Mesothelial cell of epicardium (in vitro differentiated cells): ENCODE measurements around the gene ANXA10. TPM values are rescaled to one million over a fixed set of nuclear protein-coding genes. Genes with fewer than 3 reads are reported as not detected.

Source experiments
- DNase-seq, 2 experiments: peaks; one replicate each; pipeline ENCODE4 v3.0.0; 2021; ENCODE audit warnings: low spot score in 2 of 2; ENCODE audit not compliant: unreplicated experiment in 2 of 2
- H3K27ac Mint-ChIP-seq: 2 replicates; pipeline ENCODE4 v1.8.0; 2021; ENCODE audit warnings: mixed read lengths
- H3K27me3 Mint-ChIP-seq: 2 replicates; pipeline ENCODE4 v1.8.0; 2021; ENCODE audit warnings: low read depth, mixed read lengths
- H3K36me3 Mint-ChIP-seq: 2 replicates; pipeline ENCODE4 v1.8.0; 2021; ENCODE audit warnings: mixed read lengths
- H3K4me1 Mint-ChIP-seq: 2 replicates; pipeline ENCODE4 v1.8.0; 2021; ENCODE audit warnings: mixed read lengths
- H3K4me3 Mint-ChIP-seq: 2 replicates; pipeline ENCODE4 v1.8.0; 2021; ENCODE audit warnings: mild to moderate bottlenecking, moderate library complexity, mixed read lengths
- H3K9me3 Mint-ChIP-seq: 2 replicates; pipeline ENCODE4 v1.8.0; 2021; ENCODE audit warnings: mixed read lengths
- total RNA-seq: library from RNA; stranded (reverse); gene quantifications from 3 replicates; pipeline ENCODE4 v1.2.1, GENCODE V29; 2021
- TF ChIP-seq, protein P1 (sequence below): fragments of 200-600 bp; sonication (generic); IDR thresholded peaks from one replicate; pipeline ENCODE4 v1.5.0; 2021; ENCODE audit warnings: antibody characterized with exemption; ENCODE audit not compliant: unreplicated experiment

ANXA10 gene
- total RNA-seq, 1 donor from 2014 or later = not detected

DNA sequence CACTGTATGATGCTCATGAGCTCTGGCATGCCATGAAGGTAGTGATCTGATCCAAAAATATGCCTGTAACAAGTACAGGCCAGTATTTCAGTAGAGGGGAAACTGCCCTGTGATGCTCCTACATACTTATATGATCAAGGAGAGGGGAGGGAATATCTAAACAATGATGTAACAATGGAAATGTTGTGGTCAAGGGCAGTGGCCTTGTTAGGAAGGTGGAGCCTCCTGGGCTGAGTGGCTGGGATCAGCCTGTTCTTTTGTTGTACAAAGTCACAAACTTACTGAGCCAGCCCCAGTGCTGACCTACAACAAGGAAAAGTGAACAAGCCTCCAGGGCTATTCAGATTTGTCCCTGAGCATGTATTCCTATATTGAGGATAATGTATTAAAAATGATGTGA lies 70.3 kb downstream of the ANXA10 start:
- DNase-seq = no peak

DNA sequence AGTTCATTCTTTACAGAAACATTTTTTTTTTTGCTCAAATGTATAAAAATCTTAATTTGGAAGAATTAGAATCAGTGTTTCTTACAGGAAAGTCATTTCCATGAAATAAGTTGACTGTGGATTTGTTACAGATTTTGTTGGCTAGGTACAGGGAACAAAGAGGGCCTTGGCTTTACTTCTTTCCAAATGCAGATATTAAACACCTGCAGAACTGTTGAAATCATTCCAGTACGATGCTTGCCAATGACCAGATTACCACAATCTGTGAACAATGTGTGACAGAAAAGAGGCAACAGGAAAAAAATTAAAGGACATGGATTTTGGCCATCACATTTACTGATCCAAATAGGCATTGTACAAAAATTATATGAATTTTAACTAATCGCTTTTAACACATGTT lies 70.8 kb downstream of the ANXA10 start:
- H3K4me3 Mint-ChIP-seq = no peak overlapping the region
- TF ChIP-seq, protein P1, sequence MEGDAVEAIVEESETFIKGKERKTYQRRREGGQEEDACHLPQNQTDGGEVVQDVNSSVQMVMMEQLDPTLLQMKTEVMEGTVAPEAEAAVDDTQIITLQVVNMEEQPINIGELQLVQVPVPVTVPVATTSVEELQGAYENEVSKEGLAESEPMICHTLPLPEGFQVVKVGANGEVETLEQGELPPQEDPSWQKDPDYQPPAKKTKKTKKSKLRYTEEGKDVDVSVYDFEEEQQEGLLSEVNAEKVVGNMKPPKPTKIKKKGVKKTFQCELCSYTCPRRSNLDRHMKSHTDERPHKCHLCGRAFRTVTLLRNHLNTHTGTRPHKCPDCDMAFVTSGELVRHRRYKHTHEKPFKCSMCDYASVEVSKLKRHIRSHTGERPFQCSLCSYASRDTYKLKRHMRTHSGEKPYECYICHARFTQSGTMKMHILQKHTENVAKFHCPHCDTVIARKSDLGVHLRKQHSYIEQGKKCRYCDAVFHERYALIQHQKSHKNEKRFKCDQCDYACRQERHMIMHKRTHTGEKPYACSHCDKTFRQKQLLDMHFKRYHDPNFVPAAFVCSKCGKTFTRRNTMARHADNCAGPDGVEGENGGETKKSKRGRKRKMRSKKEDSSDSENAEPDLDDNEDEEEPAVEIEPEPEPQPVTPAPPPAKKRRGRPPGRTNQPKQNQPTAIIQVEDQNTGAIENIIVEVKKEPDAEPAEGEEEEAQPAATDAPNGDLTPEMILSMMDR = no peak
- peaks cover 20% of the 10 kb centered on the region for H3K9me3 Mint-ChIP-seq
- no peak overlapping the region for H3K27ac Mint-ChIP-seq
- peaks cover 3% of the 10 kb centered on the region for H3K36me3 Mint-ChIP-seq
- no peak for DNase-seq
- no peaks in the 10 kb centered on the region for H3K4me1 Mint-ChIP-seq
- H3K27me3 Mint-ChIP-seq = no peaks in the 10 kb centered on the region

More for the DNA sequence above, 70.3 kb downstream of the ANXA10 start:
- no peaks in the 10 kb centered on the region for H3K27me3 Mint-ChIP-seq
- no peak overlapping the region for H3K27ac Mint-ChIP-seq
- TF ChIP-seq, protein P1 = no peak
- H3K9me3 Mint-ChIP-seq = peaks cover 23% of the 10 kb centered on the region
- H3K4me1 Mint-ChIP-seq = no peaks in the 10 kb centered on the region
- H3K4me3 Mint-ChIP-seq = no peak overlapping the region
- peaks cover 3% of the 10 kb centered on the region for H3K36me3 Mint-ChIP-seq

DNA sequence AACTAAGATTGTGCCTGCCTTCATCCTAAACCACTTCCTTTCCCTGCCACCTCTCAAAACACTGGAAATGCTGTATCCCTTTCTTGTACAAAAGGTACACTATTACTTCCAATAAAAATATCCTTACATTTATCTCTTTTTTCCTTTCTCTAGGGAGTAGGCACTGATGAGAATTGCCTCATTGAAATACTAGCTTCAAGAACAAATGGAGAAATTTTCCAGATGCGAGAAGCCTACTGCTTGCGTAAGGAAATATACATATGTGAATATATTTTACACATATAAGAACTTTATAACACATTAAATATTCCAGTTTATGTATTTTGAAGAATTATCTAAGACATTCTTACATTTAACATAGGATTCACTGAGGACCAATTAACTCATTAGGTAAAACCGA lies 71.7 kb downstream of the ANXA10 start:
- Mint-ChIP-seq H3K4me1 (no peaks in the 10 kb centered on the region), H3K9me3 (peaks cover 16% of the 10 kb centered on the region), H3K4me3 (no peak overlapping the region), H3K27me3 (no peaks in the 10 kb centered on the region), H3K36me3 (peaks cover 3% of the 10 kb centered on the region), H3K27ac (no peak overlapping the region)
- TF ChIP-seq, protein P1 = no peak
- no peak for DNase-seq

DNA sequence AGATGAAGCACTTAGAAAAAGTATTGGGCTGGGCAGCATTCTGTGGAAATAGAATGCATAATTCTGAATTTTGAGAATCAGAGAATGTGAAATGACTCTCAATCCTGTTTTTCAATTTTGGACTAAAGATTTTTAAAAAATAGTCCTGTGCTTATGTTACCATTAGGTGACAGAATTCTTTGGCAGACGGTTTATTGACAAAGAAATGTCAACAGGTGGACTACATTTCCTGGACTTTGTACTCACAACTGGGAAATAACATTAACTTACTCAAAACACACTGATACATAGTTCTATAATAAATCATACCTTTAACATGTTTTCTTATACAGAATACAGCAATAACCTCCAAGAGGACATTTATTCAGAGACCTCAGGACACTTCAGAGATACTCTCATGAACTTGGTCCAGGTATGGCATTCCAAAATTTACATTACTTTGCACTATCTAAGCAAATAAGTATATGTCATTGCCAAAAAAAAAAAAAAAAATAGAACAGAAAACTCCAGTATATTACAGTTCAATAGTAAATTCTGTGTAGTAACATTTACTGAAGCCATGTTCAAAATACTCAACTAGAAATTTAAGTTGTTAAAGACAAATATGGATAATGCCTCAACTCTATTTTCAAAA lies 72.7 kb downstream of the ANXA10 start:
- TF ChIP-seq, protein P1 = no peak
- Mint-ChIP-seq H3K9me3 (peaks cover 12% of the 10 kb centered on the region), H3K4me1 (no peaks in the 10 kb centered on the region), H3K27ac (no peak overlapping the region), H3K27me3 (no peaks in the 10 kb centered on the region), H3K4me3 (no peak overlapping the region), H3K36me3 (peaks cover 3% of the 10 kb centered on the region)
- DNase-seq = no peak

DNA sequence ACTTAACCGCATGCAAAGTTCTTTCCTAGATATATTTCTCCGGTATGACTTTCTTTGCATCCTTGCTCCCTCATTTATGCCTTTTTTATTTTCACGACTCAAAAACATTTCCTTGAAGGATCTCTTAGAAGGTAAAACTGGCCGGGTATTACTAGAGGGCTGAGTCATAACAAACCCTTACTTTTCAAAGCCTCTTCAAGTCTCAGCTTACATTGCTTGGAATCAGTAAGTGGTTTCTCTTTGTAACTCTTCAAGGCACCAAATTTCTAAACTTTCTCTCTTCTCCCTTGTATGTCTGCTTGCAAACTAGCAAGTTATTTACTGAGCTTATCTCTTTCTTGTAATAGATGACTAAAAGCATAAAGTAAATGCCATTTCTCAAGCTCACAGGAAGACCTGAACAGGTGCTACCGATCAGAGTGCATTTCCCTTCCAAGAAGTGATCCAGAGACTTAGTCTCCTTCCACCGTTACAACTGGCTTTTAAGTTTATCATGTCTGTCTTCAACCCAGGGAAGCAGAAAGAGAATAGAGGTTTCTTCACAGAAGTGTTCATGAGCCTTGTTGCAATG lies 75.5 kb downstream of the ANXA10 start:
- DNase-seq = no peak
- H3K9me3 Mint-ChIP-seq = no peaks in the 10 kb centered on the region
- H3K36me3 Mint-ChIP-seq = no peaks in the 10 kb centered on the region
- no peaks in the 10 kb centered on the region for H3K27me3 Mint-ChIP-seq
- no peak overlapping the region for H3K27ac Mint-ChIP-seq
- H3K4me1 Mint-ChIP-seq = no peaks in the 10 kb centered on the region
- no peak overlapping the region for H3K4me3 Mint-ChIP-seq
- TF ChIP-seq, protein P1 = no peak
